ENCODE measurements around the gene PTGER4.
"Not testable (repeated sequence)": the region's sequence is repeated elsewhere in the genome, so short reads cannot be mapped to it uniquely, and the experiment has no call there.

The PTGER4 gene

GRCh38 chr5:40679913-40680681 is at the start of gene PTGER4:
PTGER4 (plus strand) TSS chr5:40679915; CDS start chr5:40680994, 1,079 bp downstream.
- no peak for DNase-seq

- no peak for DNase-seq
Measured at GRCh38 chr5:40630126-40630525, 49.6 kb upstream of the PTGER4 start.

GRCh38 chr5:40631236-40631635 is 48.5 kb upstream of the PTGER4 start:
- DNase-seq, result no peak

- no peak for DNase-seq
Measured at GRCh38 chr5:40634154-40634553, 45.6 kb upstream of the PTGER4 start.

GRCh38 chr5:40634593-40634992 is 45.1 kb upstream of the PTGER4 start:
- no peak for DNase-seq

- not testable (repeated sequence) for DNase-seq
Measured at GRCh38 chr5:40639531-40639930, 40.2 kb upstream of the PTGER4 start.

- DNase-seq, result no peak
Measured at GRCh38 chr5:40646266-40646665, 33.4 kb upstream of the PTGER4 start.

GRCh38 chr5:40648150-40648549 is 31.6 kb upstream of the PTGER4 start:
- no peak for DNase-seq

GRCh38 chr5:40649463-40650030 is 30.2 kb upstream of the PTGER4 start:
- no peak for DNase-seq

- no peak for DNase-seq
Measured at GRCh38 chr5:40651201-40651600, 28.5 kb upstream of the PTGER4 start.

GRCh38 chr5:40652441-40653220 is 27.1 kb upstream of the PTGER4 start:
- no peak for DNase-seq

- DNase-seq, result no peak
Measured at GRCh38 chr5:40653221-40654022, 26.3 kb upstream of the PTGER4 start.

- no peak for DNase-seq
Measured at GRCh38 chr5:40654377-40654991, 25.2 kb upstream of the PTGER4 start.

GRCh38 chr5:40655138-40655537 is 24.6 kb upstream of the PTGER4 start:
- DNase-seq, result no peak

- not testable (repeated sequence) for DNase-seq
Measured at GRCh38 chr5:40656091-40656490, 23.6 kb upstream of the PTGER4 start.

GRCh38 chr5:40656766-40657165 is 22.9 kb upstream of the PTGER4 start:
- DNase-seq, result no peak

- DNase-seq, result no peak
Measured at GRCh38 chr5:40660751-40661150, 19.0 kb upstream of the PTGER4 start.

- DNase-seq, result no peak
Measured at GRCh38 chr5:40665635-40666298, 13.9 kb upstream of the PTGER4 start.

GRCh38 chr5:40666657-40667056 is 13.1 kb upstream of the PTGER4 start:
- no peak for DNase-seq

GRCh38 chr5:40667161-40667663 is 12.5 kb upstream of the PTGER4 start:
- DNase-seq, result no peak

GRCh38 chr5:40669606-40670390 is 9.9 kb upstream of the PTGER4 start:
- DNase-seq, result no peak

Data from GF-D8 (cell line).